T-cell (primary cell): ENCODE results near the gene CCL3. TPM values are rescaled to one million over a fixed set of nuclear protein-coding genes. Genes with fewer than 3 reads are reported as not detected.
"Not testable (repeated sequence)": the region's sequence is repeated elsewhere in the genome, so short reads cannot be mapped to it uniquely, and the experiment has no call there.

ENCODE experiments used
- ATAC-seq, 4 experiments: fragments of 200-7000 bp in 3 of 4; fragments of 150-1000 bp in 1 of 4; cut with Tn5 transposase; replicated peaks in 1 of 4; 1 replicate in 3 of 4; 2 replicates in 1 of 4; pipeline ENCODE4 v1.10.0; 2021; ENCODE audit warnings: moderate library complexity in 3 of 4, mild to moderate bottlenecking in 2 of 4, moderate number of reproducible peaks in 1 of 4
- CTCF ChIA-PET, 2 donors: fragments of 300-600 bp; sonication (Branson Sonifier 250); formaldehyde crosslinking; loops; one replicate each; lab custom pipeline; 2022; ENCODE audit warnings: antibody characterized with exemption in 2 of 2; lab: Charles Lee
- POLR2A ChIA-PET, 2 donors: fragments of 300-600 bp; sonication (Branson Sonifier 250); formaldehyde crosslinking; loops; one replicate each; lab custom pipeline; 2022; ENCODE audit warnings: antibody characterized with exemption in 2 of 2; lab: Charles Lee
- DNase-seq, 35 experiments: peaks; one replicate each; pipeline versions ENCODE4 v3.0.0 to v3.0.0-alpha.2; 2013 to 2023
- H3K27ac ChIP-seq: one replicate; pipeline ENCODE4 v1.5.1; 2013; ENCODE audit warnings: low read length
- H3K27me3 ChIP-seq, 2 experiments: replicated peaks in 1 of 2; 1 replicate in 1 of 2; 2 replicates in 1 of 2; pipeline versions ENCODE4 v1.6.1 to v1.7.0; 2013; ENCODE audit warnings: low read length in 1 of 2, mixed read lengths in 1 of 2; ENCODE audit not compliant: control insufficient read depth in 2 of 2, insufficient read depth in 2 of 2; ENCODE audit errors: extremely low read depth in 1 of 2
- H3K36me3 ChIP-seq, 2 donors: 1 replicate in 1 of 2; 2 replicates in 1 of 2; pipeline versions ENCODE4 v1.6.1 to v1.7.0; 2013; ENCODE audit warnings: low read length in 1 of 2; ENCODE audit not compliant: control insufficient read depth in 2 of 2, insufficient read depth in 1 of 2; ENCODE audit errors: extremely low read depth in 1 of 2
- H3K4me1 ChIP-seq, 2 experiments: 1 replicate in 1 of 2; 2 replicates in 1 of 2; pipeline versions ENCODE4 v1.6.1 to v1.7.0; 2013; ENCODE audit warnings: low read length in 2 of 2, mixed read lengths in 1 of 2; ENCODE audit not compliant: insufficient read depth in 2 of 2, control insufficient read depth in 1 of 2; ENCODE audit errors: extremely low read depth in 1 of 2
- H3K4me3 ChIP-seq, 2 donors: 1 replicate in 1 of 2; 2 replicates in 1 of 2; pipeline versions ENCODE4 v1.5.1 to v1.7.0; 2013; ENCODE audit warnings: mild to moderate bottlenecking in 2 of 2, low read length in 1 of 2, moderate library complexity in 1 of 2; ENCODE audit not compliant: control insufficient read depth in 1 of 2; ENCODE audit errors: extremely low read depth in 1 of 2
- H3K9me3 ChIP-seq: 2 replicates; pipeline ENCODE4 v1.7.0; 2013
- H3K27ac Mint-ChIP-seq, 2 donors: one replicate each; pipeline ENCODE4 v1.8.0; 2020 to 2021; ENCODE audit warnings: mild to moderate bottlenecking in 2 of 2, mixed read lengths in 2 of 2
- H3K27me3 Mint-ChIP-seq, 2 donors: one replicate each; pipeline ENCODE4 v1.8.0; 2021 to 2022; ENCODE audit warnings: mixed read lengths in 2 of 2
- H3K36me3 Mint-ChIP-seq: one replicate; pipeline ENCODE4 v1.8.0; 2021; ENCODE audit warnings: mixed read lengths
- H3K4me1 Mint-ChIP-seq, 3 donors: one replicate each; pipeline ENCODE4 v1.8.0; 2020 to 2022; ENCODE audit warnings: mixed read lengths in 3 of 3, mild to moderate bottlenecking in 1 of 3
- H3K4me3 Mint-ChIP-seq, 3 donors: one replicate each; pipeline ENCODE4 v1.8.0; 2020 to 2022; ENCODE audit warnings: mild to moderate bottlenecking in 3 of 3, mixed read lengths in 3 of 3, moderate library complexity in 3 of 3
- H3K9me3 Mint-ChIP-seq, 3 donors: one replicate each; pipeline ENCODE4 v1.8.0; 2020 to 2022; ENCODE audit warnings: mixed read lengths in 3 of 3
- WGBS: methylation state at CpG from one replicate; pipeline ENCODE4 v1.1.5; 2013; ENCODE audit warnings: missing lambda C conversion rate; ENCODE audit not compliant: insufficient coverage; 5-methylcytosine and 5-hydroxymethylcytosine counted together
- total RNA-seq, 35 experiments: library from RNA in 6 of 35; stranded (reverse) in 6 of 35; fragments of 120-200 nt in 1 of 35; gene quantifications; one replicate each; pipeline versions ENCODE4 v1.2.1 to v1.2.4 and lab custom pipeline; 2013 to 2026

Gene CCL3
- total RNA-seq, 5 donors from 2014 or later (not counting 1 experiment from before 2014, with no cell fraction given), result 2.0 to 6.0 (median 4.8) TPM

DNA sequence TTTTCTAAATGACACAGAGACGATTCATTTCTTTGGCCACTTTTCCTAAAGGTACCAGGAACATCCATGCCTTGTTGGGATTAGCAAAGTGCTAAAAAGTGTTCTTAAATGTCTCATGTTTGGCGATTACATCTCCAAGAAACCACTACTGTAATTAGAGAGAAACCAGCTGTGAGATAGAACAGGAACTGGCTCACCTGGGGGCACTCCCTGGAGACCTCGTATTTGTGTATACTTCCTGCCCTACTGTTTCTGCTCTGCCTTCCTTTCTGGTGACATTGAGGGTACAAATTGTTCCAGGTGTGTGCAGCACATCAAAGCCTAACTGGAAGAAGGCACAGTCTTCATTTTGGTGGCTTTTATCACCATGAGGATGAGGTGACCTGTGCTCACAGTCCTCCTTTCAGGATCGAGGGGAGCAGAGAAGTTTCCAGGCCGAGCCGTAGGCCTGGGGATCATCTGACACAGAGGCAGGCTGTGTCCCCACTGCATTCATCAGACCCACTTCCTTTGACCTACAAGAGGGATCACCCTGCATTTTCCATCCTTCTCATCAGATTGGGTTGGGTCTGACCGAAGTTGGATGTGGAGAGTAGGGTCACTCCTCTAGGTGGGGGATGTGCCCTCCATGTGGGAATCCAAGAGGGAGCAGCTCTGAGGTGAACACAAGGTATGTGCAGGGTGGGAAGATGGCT lies 37.4 kb upstream of the CCL3 start:
- Histone ChIP-seq H3K27ac (peak overlapping the region; percentile 13), H3K4me1 (peaks cover 0 to 16% of the 10 kb centered on the region in 2 experiments), H3K36me3 (no peaks in the 10 kb centered on the region), H3K27me3 (no peaks in the 10 kb centered on the region), H3K4me3 (no peak overlapping the region), H3K9me3 (no peaks in the 10 kb centered on the region)
- no peak overlapping the region for H3K27ac Mint-ChIP-seq
- 67% methylated on average over 1 of the region's 7 CpGs for WGBS
- H3K9me3 Mint-ChIP-seq, result peaks cover 0 to 10% (median 8%) of the 10 kb centered on the region in 3 donors
- ATAC-seq, result no peak
- peaks cover 0 to 14% (median 2%) of the 10 kb centered on the region in 3 donors for H3K4me1 Mint-ChIP-seq
- H3K27me3 Mint-ChIP-seq, result peaks cover 12 to 25% of the 10 kb centered on the region in 2 donors
- H3K36me3 Mint-ChIP-seq, result peaks cover 3% of the 10 kb centered on the region
- POLR2A ChIA-PET, result interaction anchor here in 1 of 2 donors (0.6 kb wide), 1 partner anchor 53 kb away, joined by 3 read pairs; no protein-coding TSS in a partner anchor
- CTCF ChIA-PET, result interaction anchor here in 1 of 2 donors (0.7 kb wide), 1 partner anchor 11 kb away, joined by 3 read pairs; no protein-coding TSS in a partner anchor
- no peak overlapping the region for H3K4me3 Mint-ChIP-seq
- no peak for DNase-seq

GRCh38 chr17:36124879-36125824 lies 35.2 kb upstream of the CCL3 start:
- Histone ChIP-seq H3K9me3 (no peaks in the 10 kb centered on the region), H3K4me1 (peaks cover 0 to 16% of the 10 kb centered on the region in 2 experiments), H3K4me3 (no peak overlapping the region), H3K27me3 (no peaks in the 10 kb centered on the region), H3K27ac (no peak overlapping the region), H3K36me3 (no peaks in the 10 kb centered on the region)
- DNase-seq (no peak), ATAC-seq (no peak)
- ChIA-PET POLR2A (no interaction called here), CTCF (no interaction called here)
- WGBS, result 87% methylated on average over 8 of the region's 9 CpGs
- Mint-ChIP-seq H3K36me3 (peaks cover 3% of the 10 kb centered on the region), H3K4me1 (peaks cover 0 to 14% (median 2%) of the 10 kb centered on the region in 3 donors), H3K9me3 (peaks cover 0 to 10% (median 8%) of the 10 kb centered on the region in 3 donors), H3K27me3 (peaks cover 11 to 28% of the 10 kb centered on the region in 2 donors), H3K4me3 (no peak overlapping the region), H3K27ac (no peak overlapping the region)

- H3K9me3 Mint-ChIP-seq, result peaks cover 0 to 10% (median 8%) of the 10 kb centered on the region in 3 donors
- CTCF ChIA-PET, result no interaction called here
Observed at GRCh38 chr17:36123431-36123830, 33.5 kb upstream of the CCL3 start.

GRCh38 chr17:36121099-36121498 lies 31.2 kb upstream of the CCL3 start:
- CTCF ChIA-PET, H3K4me1 Mint-ChIP-seq, H3K36me3 Mint-ChIP-seq, H3K27ac Mint-ChIP-seq, H3K9me3 Mint-ChIP-seq, H3K9me3 ChIP-seq, H3K36me3 ChIP-seq, DNase-seq, ATAC-seq, H3K4me3 Mint-ChIP-seq, H3K4me3 ChIP-seq, POLR2A ChIA-PET, H3K27me3 Mint-ChIP-seq, H3K27me3 ChIP-seq, H3K27ac ChIP-seq: not testable (repeated sequence)
- WGBS, result no CpG with 5 or more reads among the region's 6 CpGs
- peaks cover 0 to 10% of the 10 kb centered on the region in 2 experiments for H3K4me1 ChIP-seq

More at GRCh38 chr17:36123431-36123830, 33.5 kb upstream of the CCL3 start:
- Mint-ChIP-seq H3K4me1 (peaks cover 0 to 15% (median 2%) of the 10 kb centered on the region in 3 donors), H3K27ac (no peak overlapping the region), H3K27me3 (peaks cover 15 to 16% of the 10 kb centered on the region in 2 donors), H3K36me3 (peaks cover 3% of the 10 kb centered on the region), H3K4me3 (no peak overlapping the region)
- POLR2A ChIA-PET, result no interaction called here
- H3K36me3 ChIP-seq, result no peaks in the 10 kb centered on the region
- H3K9me3 ChIP-seq, result no peaks in the 10 kb centered on the region
- WGBS, result 100% methylated on average over 1 of the region's 2 CpGs
- peaks cover 0 to 22% of the 10 kb centered on the region in 2 experiments for H3K4me1 ChIP-seq
- ATAC-seq (no peak), DNase-seq (no peak)
- H3K4me3 ChIP-seq, result no peak overlapping the region
- H3K27ac ChIP-seq, result no peak overlapping the region
- H3K27me3 ChIP-seq, result no peaks in the 10 kb centered on the region

DNA sequence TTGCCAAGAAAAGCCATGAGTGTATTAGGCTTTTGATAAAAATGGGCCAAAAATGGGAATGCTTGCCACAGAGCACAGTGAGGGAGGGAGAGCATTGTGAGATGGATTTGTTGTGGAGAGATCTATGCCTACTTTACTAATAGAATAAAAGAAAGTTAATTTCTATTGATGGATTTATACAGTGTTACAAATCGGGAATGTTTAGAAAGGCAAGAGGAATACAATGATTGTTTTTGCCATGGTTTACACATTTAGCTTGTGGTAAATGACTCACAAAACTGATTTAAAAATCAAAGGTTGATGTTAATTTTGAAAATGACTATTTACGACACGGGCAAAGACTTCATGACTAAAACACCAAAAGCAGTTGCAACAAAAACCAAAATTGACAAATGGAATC lies 30.3 kb upstream of the CCL3 start:
- no peaks in the 10 kb centered on the region for H3K9me3 Mint-ChIP-seq
- CTCF ChIA-PET, result no interaction called here

More for the DNA sequence above, 30.3 kb upstream of the CCL3 start:
- H3K9me3 ChIP-seq, result no peaks in the 10 kb centered on the region
- DNase-seq (no peak), ATAC-seq (no peak)
- no peak overlapping the region for H3K4me3 ChIP-seq
- Mint-ChIP-seq H3K4me3 (no peak overlapping the region), H3K36me3 (no peaks in the 10 kb centered on the region), H3K27ac (no peak overlapping the region), H3K27me3 (peaks cover 7 to 9% of the 10 kb centered on the region in 2 donors), H3K4me1 (peaks cover 0 to 1% (median 0%) of the 10 kb centered on the region in 3 donors)
- POLR2A ChIA-PET, result no interaction called here
- H3K27ac ChIP-seq, result no peak overlapping the region
- WGBS, result no CpG with 5 or more reads among the region's 3 CpGs
- no peaks in the 10 kb centered on the region for H3K36me3 ChIP-seq
- no peaks in the 10 kb centered on the region for H3K27me3 ChIP-seq
- peaks cover 0 to 8% of the 10 kb centered on the region in 2 experiments for H3K4me1 ChIP-seq
